HL-60/S4 treated with retinoic acid at 250 ng/mL for 4 days and 3 days (cell line): ENCODE measurements around the gene PTPRD.
"Not testable (repeated sequence)": the region's sequence is repeated elsewhere in the genome, so short reads cannot be mapped to it uniquely, and the experiment has no call there.

Experiments
- in situ Hi-C: fragments of 300-500 bp; cut with MboI; formaldehyde crosslinking; loops from 2 replicates; pipeline ENCODE4 v1.7.0; 2022; ENCODE audit warnings: low sequenced_read_pairs

Gene PTPRD

GRCh38 chr9:8724284-8725018 lies 1888.4 kb downstream of the PTPRD start:
- in situ Hi-C loops, result no loop called here

- in situ Hi-C loops, result no loop called here
Measured at GRCh38 chr9:8723195-8723594, 1889.6 kb downstream of the PTPRD start.

DNA sequence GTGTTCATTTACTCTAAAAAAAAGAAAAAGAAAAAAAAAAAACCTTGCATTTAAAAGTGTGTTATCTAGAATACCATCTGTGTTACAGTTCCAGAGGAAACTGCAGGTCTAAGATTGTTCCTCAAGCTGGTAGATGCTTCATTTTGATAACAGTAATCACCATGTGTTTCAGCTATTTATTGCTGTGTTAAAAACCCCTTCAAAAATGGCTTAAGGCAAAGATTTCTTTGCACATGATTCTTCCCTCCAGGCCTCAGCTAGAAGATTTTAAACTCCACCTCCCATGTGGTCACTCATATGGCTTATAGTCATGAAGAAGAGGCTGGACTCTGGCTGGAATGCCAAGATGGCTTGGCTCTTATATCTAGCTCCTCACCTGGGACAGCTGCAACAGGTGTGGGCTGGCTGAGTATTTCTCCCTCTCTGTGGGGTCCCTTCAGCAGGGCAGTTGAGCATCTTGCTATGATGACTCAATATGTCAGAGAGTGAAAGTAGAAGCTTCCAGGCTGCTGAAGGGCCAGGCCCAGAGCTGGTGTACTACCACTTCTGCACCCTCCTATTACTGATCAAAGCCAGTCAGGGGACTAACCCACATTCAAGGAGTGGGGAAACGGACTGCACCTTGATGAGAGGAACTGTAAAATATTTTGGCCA lies 1892.8 kb downstream of the PTPRD start:
- in situ Hi-C loops, result no loop called here

DNA sequence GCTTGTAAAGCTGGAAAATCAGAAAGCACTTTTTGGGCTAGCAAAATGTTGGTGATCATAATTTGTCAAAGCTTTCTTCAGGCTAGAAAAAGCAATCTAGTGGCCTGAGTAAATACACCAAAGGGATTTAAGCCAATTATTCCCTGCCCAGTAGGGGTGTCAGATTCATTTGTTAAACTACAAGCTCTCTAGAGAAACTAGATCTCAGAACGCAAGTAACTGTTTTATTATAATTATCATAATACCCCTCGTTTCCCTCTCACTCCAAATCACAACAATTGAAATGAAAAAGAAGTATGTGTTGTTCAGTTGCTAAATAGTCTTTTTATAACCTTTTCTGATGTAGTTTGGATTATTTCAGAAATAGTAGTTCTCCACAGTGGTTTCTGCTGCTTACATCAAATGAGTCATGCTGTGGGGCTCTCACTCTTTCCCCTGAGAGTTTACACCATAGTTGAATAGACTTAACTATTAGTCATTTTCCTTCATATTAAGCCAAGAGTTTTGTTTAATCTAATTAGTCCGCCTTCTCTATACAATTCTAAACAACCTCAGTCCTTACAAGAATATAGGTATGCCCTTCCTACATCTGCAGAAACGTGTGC lies 1894.6 kb downstream of the PTPRD start:
- in situ Hi-C loops, result no loop called here

GRCh38 chr9:8717146-8717545 lies 1895.7 kb downstream of the PTPRD start:
- in situ Hi-C loops, result no loop called here

- in situ Hi-C loops, result no loop called here
Measured at GRCh38 chr9:8715788-8716187, 1897.0 kb downstream of the PTPRD start.

- in situ Hi-C loops, result no loop called here
Measured at GRCh38 chr9:8713811-8714165, 1899.0 kb downstream of the PTPRD start.

DNA sequence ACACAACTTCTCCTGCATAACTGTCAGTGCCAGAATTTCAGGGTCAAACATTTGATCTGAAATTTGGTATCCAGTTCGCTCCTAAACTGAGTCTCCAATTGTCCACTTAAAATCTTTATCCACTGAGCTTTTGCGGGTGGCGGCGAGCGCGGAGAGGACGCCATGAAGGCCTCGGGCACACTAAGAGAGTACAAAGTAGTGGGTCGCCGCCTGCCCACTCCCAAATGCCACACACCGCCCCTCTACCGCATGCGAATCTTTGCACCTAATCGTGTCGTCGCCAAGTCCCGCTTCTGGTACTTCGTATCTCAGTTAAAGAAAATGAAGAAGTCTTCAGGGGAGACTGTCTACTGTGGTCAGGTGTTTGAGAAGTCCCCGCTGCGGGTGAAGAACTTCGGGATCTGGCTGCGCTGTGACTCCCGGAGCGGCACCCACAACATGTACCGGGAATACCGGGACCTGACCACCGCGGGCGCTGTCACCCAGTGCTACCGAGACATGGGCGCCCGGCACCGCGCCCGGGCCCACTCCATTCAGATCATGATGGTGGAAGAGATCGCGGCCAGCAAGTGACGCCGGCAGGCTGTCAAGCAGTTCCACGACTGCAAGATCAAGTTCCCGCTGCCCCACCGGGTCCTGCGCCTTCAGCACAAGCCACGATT lies 1899.5 kb downstream of the PTPRD start:
- in situ Hi-C loops, result no loop called here

GRCh38 chr9:8709731-8710130 lies 1903.1 kb downstream of the PTPRD start:
- in situ Hi-C loops, result no loop called here

- in situ Hi-C loops, result no loop called here
Measured at GRCh38 chr9:8708728-8709127, 1904.1 kb downstream of the PTPRD start.

DNA sequence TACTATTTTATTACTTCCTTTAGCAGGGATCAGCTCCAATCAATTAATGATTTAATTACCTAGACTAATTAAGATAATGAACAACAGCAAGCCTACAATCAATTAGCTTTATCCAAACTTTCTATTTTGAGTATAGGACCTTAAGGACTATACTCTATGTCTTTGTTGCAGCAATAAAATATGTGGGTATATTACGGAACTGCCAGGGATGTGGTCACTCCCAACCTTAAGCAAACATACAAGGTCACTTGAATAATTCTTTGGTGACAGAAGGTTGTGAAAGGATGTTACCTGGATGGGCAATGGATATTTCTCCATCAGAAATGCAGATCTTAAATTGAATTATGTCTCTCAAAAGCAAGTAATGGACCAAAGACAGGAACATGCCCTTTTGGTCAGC lies 1905.8 kb downstream of the PTPRD start:
- in situ Hi-C loops, result no loop called here

DNA sequence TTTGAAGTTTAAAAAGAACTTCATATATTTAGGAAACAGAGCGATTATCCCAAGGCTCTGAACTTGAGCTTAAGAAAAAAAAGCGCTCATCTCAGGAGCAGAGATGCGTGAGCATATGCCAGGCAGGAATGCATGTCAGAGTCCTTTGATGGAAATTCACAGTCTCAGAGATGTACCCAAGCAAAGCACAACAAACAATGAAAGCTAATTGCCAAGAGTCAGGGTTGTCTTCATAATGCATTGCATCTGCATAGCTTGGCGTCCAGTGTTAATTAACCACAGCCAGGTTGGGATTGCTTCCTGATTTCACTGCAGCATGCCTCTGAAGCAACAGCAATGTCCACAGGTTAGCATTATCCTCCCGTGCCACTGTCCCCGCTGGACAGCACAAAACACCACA lies 1906.3 kb downstream of the PTPRD start:
- in situ Hi-C loops, result no loop called here

GRCh38 chr9:8705861-8706260 lies 1906.9 kb downstream of the PTPRD start:
- in situ Hi-C loops, result no loop called here

DNA sequence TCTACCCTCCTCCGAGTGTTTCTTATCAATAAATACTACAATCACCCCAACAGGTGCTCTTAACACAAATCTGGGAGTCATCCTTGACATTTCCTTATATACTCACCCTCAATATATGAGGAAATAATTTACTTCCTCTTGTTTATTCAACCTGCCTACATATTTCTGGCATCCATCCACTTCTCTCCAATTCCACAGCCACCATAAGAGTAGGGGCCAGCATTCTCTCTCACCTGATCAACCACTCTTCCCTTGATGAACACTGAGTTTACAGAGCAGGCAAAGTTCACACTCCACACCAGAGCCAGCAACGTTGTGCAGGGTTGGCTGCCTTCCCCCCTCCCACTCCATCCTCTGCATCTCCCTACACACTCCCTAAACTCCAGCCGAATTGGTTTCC lies 1908.9 kb downstream of the PTPRD start:
- in situ Hi-C loops, result no loop called here

GRCh38 chr9:8701904-8702303 lies 1910.9 kb downstream of the PTPRD start:
- in situ Hi-C loops, result no loop called here

DNA sequence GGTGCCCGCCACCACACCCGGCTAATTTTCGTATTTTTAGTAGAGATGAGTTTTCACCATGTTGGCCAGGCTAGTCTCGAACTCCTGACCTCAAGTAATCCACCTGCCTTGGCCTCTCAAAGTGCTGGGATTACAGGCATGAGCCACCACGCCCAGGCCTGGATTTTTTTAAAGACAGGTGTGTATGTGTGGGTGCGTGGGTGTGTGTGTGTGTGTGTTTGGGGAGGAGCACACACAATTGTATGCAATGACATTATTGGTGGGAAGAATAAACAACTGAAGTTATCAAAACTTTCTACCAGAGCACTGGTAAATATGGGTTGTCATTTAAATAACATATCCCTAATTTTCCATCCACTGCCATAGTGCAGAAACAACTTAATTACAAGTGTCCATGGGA lies 1915.2 kb downstream of the PTPRD start:
- in situ Hi-C loops, result not testable (repeated sequence)

DNA sequence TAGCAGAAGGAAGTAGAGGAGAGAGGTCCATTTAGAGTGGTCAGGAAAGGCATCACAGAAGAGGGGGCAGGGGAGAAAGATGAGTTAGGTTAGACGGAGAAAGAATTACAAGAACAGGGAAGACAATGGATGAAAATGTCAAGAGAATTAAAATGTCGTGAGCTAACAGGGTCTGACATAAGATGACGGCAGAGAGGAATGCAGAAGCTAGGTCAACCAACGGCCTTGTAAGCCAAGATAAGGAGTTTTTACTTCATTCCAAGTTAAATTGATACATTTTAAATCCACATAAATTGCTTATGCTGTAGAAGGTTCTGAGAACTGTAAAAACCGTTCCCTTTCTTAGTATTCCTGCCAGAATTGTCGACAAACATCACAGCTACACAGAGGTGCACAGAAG lies 1916.3 kb downstream of the PTPRD start:
- in situ Hi-C loops, result no loop called here

DNA sequence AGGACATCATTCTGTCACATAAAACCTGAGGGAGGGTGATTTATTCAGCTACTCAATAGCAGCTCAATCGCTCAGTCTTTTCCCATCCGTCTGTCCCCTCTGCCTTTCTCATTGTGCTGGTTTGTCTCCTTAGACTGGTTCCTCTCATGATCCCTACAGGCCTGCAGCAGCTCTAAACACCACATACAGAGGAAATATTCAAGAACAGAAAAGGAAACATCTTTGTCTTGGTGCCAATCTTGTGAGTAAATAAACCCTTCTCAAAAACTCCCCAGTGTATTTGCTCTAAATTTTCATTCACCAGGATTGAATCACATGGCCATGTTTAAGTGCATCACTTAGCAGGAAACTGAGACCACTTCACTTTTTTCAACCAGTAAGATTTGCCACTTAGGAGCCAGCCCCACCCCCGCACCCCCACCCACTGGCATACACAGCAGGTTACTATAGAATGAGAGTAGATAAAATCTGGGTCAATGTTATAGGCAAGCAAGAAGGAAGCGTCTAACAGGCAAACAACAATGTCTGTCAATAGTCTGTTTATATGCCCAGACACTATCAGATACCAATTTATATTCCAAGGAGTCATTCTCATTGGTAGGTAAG lies 1917.7 kb downstream of the PTPRD start:
- in situ Hi-C loops, result no loop called here

DNA sequence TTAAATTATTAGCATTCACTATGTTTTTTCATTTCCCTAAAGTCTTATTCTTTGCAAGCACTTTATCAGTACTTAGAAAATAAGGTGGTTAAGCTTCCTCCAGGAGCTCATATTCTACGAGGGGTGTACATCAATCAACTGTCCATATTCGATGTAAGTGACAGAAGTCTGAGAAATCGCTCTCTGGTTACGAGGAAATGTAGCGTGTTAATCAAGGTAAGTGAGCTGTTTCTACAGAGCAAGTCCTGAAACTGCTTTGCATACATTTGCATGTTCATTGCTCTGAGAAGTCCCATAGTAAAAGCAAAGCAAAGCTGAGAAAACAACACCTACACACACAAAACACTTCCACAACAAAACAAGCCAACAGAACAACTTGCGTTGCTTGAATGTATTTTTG lies 1919.3 kb downstream of the PTPRD start:
- in situ Hi-C loops, result no loop called here

- in situ Hi-C loops, result no loop called here
Measured at GRCh38 chr9:8686516-8686915, 1926.3 kb downstream of the PTPRD start.

DNA sequence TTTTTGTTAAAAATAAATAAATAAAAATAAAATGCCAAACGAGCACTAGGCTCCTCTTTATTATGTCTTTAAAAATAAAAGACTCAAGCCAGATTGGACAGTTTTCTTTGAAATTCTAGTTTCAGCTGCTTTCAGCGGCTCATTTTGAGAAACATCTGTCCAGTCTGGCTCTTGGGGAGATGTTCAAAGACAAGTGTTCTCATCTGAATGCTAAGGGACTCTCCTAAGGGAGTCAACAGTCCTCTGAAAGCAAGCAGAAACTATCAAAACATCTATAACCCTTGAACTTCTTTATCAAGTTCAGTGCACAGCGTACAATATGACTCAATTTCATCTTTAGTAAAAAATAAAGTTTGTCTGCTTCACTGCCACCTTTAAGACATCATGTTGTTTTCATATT lies 1927.0 kb downstream of the PTPRD start:
- in situ Hi-C loops, result no loop called here
